ENCODE measurements around the gene KIF26A.

- no peak for TF ChIP-seq CTCF (IDR thresholded peaks at IDR 0.05)
- TF ChIP-seq EP300 (IDR thresholded peaks at IDR 0.05): no peak
- TF ChIP-seq POLR2AphosphoS5 (IDR thresholded peaks at IDR 0.05): no peak
These were observed 42.3 kb downstream of the KIF26A start for GRCh38 chr14:104180561-104181165.

Data from stomach (tissue), 4 donors.